Smooth muscle cell of the umbilical artery (primary cell): ENCODE results near the gene TMEM35B. TPM values are rescaled to one million over a fixed set of nuclear protein-coding genes. Genes with fewer than 3 reads are reported as not detected.

Source experiments
- total RNA-seq: library from RNA; depleted of rRNA; stranded (reverse); fragments of >200 nt; gene quantifications from 2 replicates; pipeline ENCODE4 v1.2.3, GENCODE V29; 2014

TMEM35B gene
- 17.0 and 49.3 TPM in 2 replicates for total RNA-seq

DNA sequence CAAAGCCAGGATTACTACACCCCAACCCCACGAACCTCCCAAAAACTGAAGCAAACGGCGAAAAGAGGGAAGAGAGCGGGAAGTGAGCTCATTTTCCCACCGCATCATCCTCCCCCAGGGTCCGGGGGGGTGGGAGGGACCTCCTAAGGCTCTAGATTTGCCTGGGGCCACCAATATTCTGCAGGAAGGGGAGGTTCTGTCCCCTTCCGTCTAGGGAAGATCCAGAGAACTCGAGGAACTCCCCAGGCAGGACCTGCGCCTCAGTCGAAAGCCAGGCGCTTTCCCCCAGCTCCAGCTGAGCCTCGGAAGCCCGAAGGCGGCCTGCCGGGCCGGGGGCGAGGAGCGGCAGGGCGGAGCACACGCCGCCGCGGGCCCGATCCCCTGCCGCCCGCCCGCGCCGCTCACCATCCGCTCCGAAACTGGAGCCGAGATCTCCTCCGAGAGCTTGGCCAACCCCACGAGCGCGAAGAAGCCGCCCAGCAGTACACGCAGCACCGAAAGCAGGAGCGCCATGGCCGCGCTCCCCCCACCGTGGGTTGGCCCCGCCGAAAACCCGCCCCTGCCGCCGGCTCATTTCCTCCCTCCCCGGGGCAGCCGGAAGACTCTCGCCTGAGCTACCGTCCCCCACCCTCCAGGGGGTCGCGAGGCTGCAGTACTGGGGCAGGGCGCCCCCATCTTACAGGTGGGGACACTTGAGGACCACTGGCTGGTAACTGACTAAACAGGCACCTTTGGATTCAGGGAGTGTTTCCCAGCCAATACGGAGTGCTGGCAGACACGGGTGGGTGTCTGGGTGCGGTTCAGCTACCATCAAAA is at the start of gene TMEM35B:
Gene TMEM35B, minus strand, starts transcription at position 555 of the 816 bp plus-strand sequence. Its CDS starts 42 bp downstream, at position 513.

Other genes starting within 250 kb of the TMEM35B start
- 0.09 TPM in 1 of 2 replicates, not detected in the other for gene GJB5, start 230.3 kb downstream of the TMEM35B start, total RNA-seq
- not detected in 2 replicates for gene GJB4, start 225.6 kb downstream of the TMEM35B start, total RNA-seq
- gene GJB3, start 204.1 kb downstream of the TMEM35B start, total RNA-seq, result not detected in 2 replicates
- gene GJA4, start 192.3 kb downstream of the TMEM35B start, total RNA-seq, result 0.09 TPM in 1 of 2 replicates, not detected in the other
- gene SMIM12, start 125.6 kb downstream of the TMEM35B start, total RNA-seq, result 18.4 and 26.8 TPM in 2 replicates
- gene DLGAP3, start 55.7 kb downstream of the TMEM35B start, total RNA-seq, result under 0.01 TPM in 1 of 2 replicates, not detected in the other
- gene ZMYM6, start 46.6 kb upstream of the TMEM35B start, total RNA-seq, result 15.4 and 20.5 TPM in 2 replicates
- 21.7 and 26.3 TPM in 2 replicates for gene ZMYM1, start 94.0 kb upstream of the TMEM35B start, total RNA-seq
- gene SFPQ, start 207.8 kb upstream of the TMEM35B start, total RNA-seq, result 171 and 247 TPM in 2 replicates